K562 treated with DMSO at 1 percent for 24 hours (cell line): ENCODE data around the gene KRT23. TPM values are rescaled to one million over a fixed set of nuclear protein-coding genes. Genes with fewer than 3 reads are reported as not detected.

ENCODE experiments used
- total RNA-seq: library from RNA; unstranded; fragments of 300-600 nt; gene quantifications from 2 replicates; pipeline ENCODE4 v1.2.3, GENCODE V29; 2022; ENCODE audit warnings: low read depth; ENCODE audit not compliant: insufficient read depth

KRT23 gene
- not detected in 2 replicates for total RNA-seq

GRCh38 chr17:40937384-40937819 lies at the start of gene KRT23:
KRT23 (minus strand) TSS chr17:40937646; CDS start chr17:40936603, 1,043 bp downstream.

GRCh38 chr17:40984226-40984625 lies 46.8 kb upstream of the KRT23 start, which contains the start of gene KRT40:
KRT40 (minus strand) TSS chr17:40984326; CDS start chr17:40984273, 53 bp downstream.

GRCh38 chr17:40966848-40967247 lies 29.4 kb upstream of the KRT23 start, which contains the start of gene KRT39:
KRT39 (minus strand) TSS chr17:40966948; CDS start chr17:40966856, 92 bp downstream.

GRCh38 chr17:40884708-40885512 lies 52.5 kb downstream of the KRT23 start, which contains the start of gene KRT20:
KRT20 (minus strand) TSS chr17:40885242; CDS start chr17:40885185, 57 bp downstream.

Other genes starting within 250 kb of the KRT23 start
- not detected in 2 replicates for gene KRT24, start 233.9 kb downstream of the KRT23 start, total RNA-seq
- not detected in 2 replicates for gene KRT25, start 182.3 kb downstream of the KRT23 start, total RNA-seq
- gene KRT26, start 165.4 kb downstream of the KRT23 start, total RNA-seq = not detected in 2 replicates
- gene KRT27, start 155.1 kb downstream of the KRT23 start, total RNA-seq = not detected in 2 replicates
- not detected in 2 replicates for gene KRT28, start 137.7 kb downstream of the KRT23 start, total RNA-seq
- gene KRT10, start 115.0 kb downstream of the KRT23 start, total RNA-seq = 61.4 and 78.5 TPM in 2 replicates
- gene KRT12, start 70.4 kb downstream of the KRT23 start, total RNA-seq = 6.3 and 7.9 TPM in 2 replicates
- not detected in 2 replicates for gene KRT20, start 52.4 kb downstream of the KRT23 start, total RNA-seq
- gene KRT39, start 29.3 kb upstream of the KRT23 start, total RNA-seq = not detected in 2 replicates
- not detected in 2 replicates for gene KRT40, start 46.7 kb upstream of the KRT23 start, total RNA-seq
- not detected in 2 replicates for gene KRTAP3-3, start 56.5 kb upstream of the KRT23 start, total RNA-seq
- not detected in 2 replicates for gene KRTAP3-2, start 62.3 kb upstream of the KRT23 start, total RNA-seq
- gene KRTAP3-1, start 71.5 kb upstream of the KRT23 start, total RNA-seq = not detected in 2 replicates
- not detected in 2 replicates for gene KRTAP1-5, start 89.6 kb upstream of the KRT23 start, total RNA-seq
- not detected in 2 replicates for gene KRTAP1-4, start 92.5 kb upstream of the KRT23 start, total RNA-seq
- gene KRTAP1-3, start 97.2 kb upstream of the KRT23 start, total RNA-seq = not detected in 2 replicates
- not detected in 2 replicates for gene KRTAP1-1, start 103.8 kb upstream of the KRT23 start, total RNA-seq
- gene KRTAP2-1, start 109.7 kb upstream of the KRT23 start, total RNA-seq = not detected in 2 replicates
- not detected in 2 replicates for gene KRTAP2-2, start 117.6 kb upstream of the KRT23 start, total RNA-seq
- gene KRTAP2-3, start 122.5 kb upstream of the KRT23 start, total RNA-seq = not detected in 2 replicates
- not detected in 2 replicates for gene KRTAP2-4, start 128.2 kb upstream of the KRT23 start, total RNA-seq
- gene KRTAP4-7, start 146.5 kb upstream of the KRT23 start, total RNA-seq = not detected in 2 replicates
- gene KRTAP4-8, start 160.5 kb upstream of the KRT23 start, total RNA-seq = not detected in 2 replicates
- gene KRTAP4-16, start 164.6 kb upstream of the KRT23 start, total RNA-seq = not detected in 2 replicates
- not detected in 2 replicates for gene KRTAP4-9, start 167.7 kb upstream of the KRT23 start, total RNA-seq
- not detected in 2 replicates for gene KRTAP4-11, start 180.7 kb upstream of the KRT23 start, total RNA-seq
- not detected in 2 replicates for gene KRTAP4-12, start 186.5 kb upstream of the KRT23 start, total RNA-seq
- not detected in 2 replicates for gene KRTAP4-6, start 202.9 kb upstream of the KRT23 start, total RNA-seq
- not detected in 2 replicates for gene KRTAP4-5, start 212.2 kb upstream of the KRT23 start, total RNA-seq
- gene KRTAP4-4, start 223.1 kb upstream of the KRT23 start, total RNA-seq = not detected in 2 replicates
- gene KRTAP4-3, start 230.6 kb upstream of the KRT23 start, total RNA-seq = not detected in 2 replicates
- gene KRTAP4-2, start 240.6 kb upstream of the KRT23 start, total RNA-seq = not detected in 2 replicates
- gene KRTAP4-1, start 247.3 kb upstream of the KRT23 start, total RNA-seq = not detected in 2 replicates